Smooth muscle cell (in vitro differentiated cells): Measurements from ENCODE around the gene ZNF672. TPM values are rescaled to one million over a fixed set of nuclear protein-coding genes. Genes with fewer than 3 reads are reported as not detected.

Experiments
- DNase-seq: peaks from one replicate; lab custom pipeline; 2025; ENCODE audit not compliant: unreplicated experiment; lab: John Stamatoyannopoulos, UW
- H2AFZ ChIP-seq: fragments of 200-600 bp; sonication (generic); 2 replicates; pipeline ENCODE4 v1.6.0; 2016; ENCODE audit warnings: antibody characterized with exemption, low read depth, mild to moderate bottlenecking
- H3F3A ChIP-seq: fragments of 200-600 bp; sonication (generic); 2 replicates; pipeline ENCODE4 v1.6.0; 2017; ENCODE audit warnings: antibody characterized with exemption, low read depth
- H3K27ac ChIP-seq: fragments of 200-600 bp; sonication (generic); 2 replicates; pipeline ENCODE4 v1.5.1; 2016; ENCODE audit warnings: low read depth, mild to moderate bottlenecking
- H3K27me3 ChIP-seq: fragments of 200-600 bp; sonication (generic); 2 replicates; pipeline ENCODE4 v1.6.1; 2016; ENCODE audit warnings: low read depth, mild to moderate bottlenecking
- H3K36me3 ChIP-seq: fragments of 200-600 bp; sonication (generic); 2 replicates; pipeline ENCODE4 v1.5.1; 2016; ENCODE audit warnings: low read depth
- H3K4me1 ChIP-seq: fragments of 200-600 bp; sonication (generic); 2 replicates; pipeline ENCODE4 v1.5.1; 2016; ENCODE audit warnings: low read depth
- H3K4me2 ChIP-seq: fragments of 200-600 bp; sonication (generic); 2 replicates; pipeline ENCODE4 v1.6.0; 2016; ENCODE audit warnings: mild to moderate bottlenecking
- H3K4me3 ChIP-seq: fragments of 200-600 bp; sonication (generic); 2 replicates; pipeline ENCODE4 v1.5.1; 2016; ENCODE audit warnings: mild to moderate bottlenecking
- H3K79me2 ChIP-seq: fragments of 200-600 bp; sonication (generic); 2 replicates; pipeline ENCODE4 v1.6.0; 2016; ENCODE audit warnings: low read depth, mild to moderate bottlenecking
- H3K9ac ChIP-seq: fragments of 200-600 bp; sonication (generic); 2 replicates; pipeline ENCODE4 v1.6.0; 2016; ENCODE audit warnings: low read depth
- H3K9me3 ChIP-seq: fragments of 200-600 bp; sonication (generic); replicated peaks from 2 replicates; pipeline ENCODE4 v1.5.1; 2016; ENCODE audit warnings: low read depth
- H4K20me1 ChIP-seq: fragments of 200-600 bp; sonication (generic); 2 replicates; pipeline ENCODE4 v1.6.0; 2016; ENCODE audit warnings: low read depth
- CTCF ChIP-seq: fragments of 200-600 bp; sonication (generic); IDR thresholded peaks from 2 replicates; pipeline ENCODE4 v1.5.1; 2017; ENCODE audit warnings: borderline replicate concordance, mild to moderate bottlenecking, antibody characterized with exemption; ENCODE audit not compliant: insufficient read depth, poor library complexity, severe bottlenecking
- WGBS: methylation state at CpG from one replicate; pipeline ENCODE4 v1.1.7; 2016; ENCODE audit warnings: low lambda C conversion rate; 5-methylcytosine and 5-hydroxymethylcytosine counted together
- polyA plus RNA-seq: library from polyadenylated mRNA; unstranded; fragments of >200 nt; fragmentation: Nextera tagmentation; extraction: Ambion mirVana; gene quantifications from 2 replicates; pipeline ENCODE4 v1.2.1, GENCODE V29; 2016
- total RNA-seq: library from RNA; depleted of rRNA; stranded (reverse); fragments of >200 nt; gene quantifications from 2 replicates; pipeline ENCODE4 v1.2.3, GENCODE V29; 2014

ZNF672 gene
- total and polyA plus RNA-seq, 2 experiments from 2014 or later = 25.8 to 28.7 TPM

DNA sequence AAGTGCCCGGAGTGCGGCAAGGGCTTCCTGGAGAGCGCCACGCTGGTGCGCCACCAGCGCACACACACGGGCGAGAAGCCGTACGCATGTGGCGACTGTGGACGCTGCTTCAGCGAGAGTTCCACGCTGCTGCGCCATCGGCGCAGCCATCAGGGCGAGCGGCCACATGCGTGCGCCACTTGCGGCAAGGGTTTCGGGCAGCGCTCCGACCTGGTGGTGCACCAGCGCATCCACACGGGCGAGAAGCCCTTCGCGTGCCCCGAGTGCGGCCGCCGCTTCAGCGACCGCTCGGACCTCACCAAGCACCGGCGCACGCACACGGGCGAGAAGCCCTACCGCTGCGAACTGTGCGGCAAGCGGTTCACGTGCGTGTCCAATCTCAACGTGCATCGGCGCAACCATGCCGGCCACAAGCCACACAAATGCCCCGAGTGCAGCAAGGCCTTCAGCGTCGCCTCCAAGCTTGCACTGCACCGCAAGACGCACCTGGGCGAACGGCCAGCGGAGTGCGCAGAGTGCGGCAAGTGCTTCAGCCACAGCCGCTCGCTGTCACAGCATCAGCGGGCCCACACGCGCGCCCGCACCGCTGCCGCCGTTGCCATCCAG, 10.0 kb downstream of the ZNF672 start:
- H3K27me3 ChIP-seq = no peaks in the 10 kb centered on the region
- H3K36me3 ChIP-seq = no peaks in the 10 kb centered on the region
- no peak for TF ChIP-seq CTCF
- H3K79me2 ChIP-seq = peaks cover 11% of the 10 kb centered on the region
- H3K9ac ChIP-seq = no peak overlapping the region
- no peak overlapping the region for H2AFZ ChIP-seq
- H4K20me1 ChIP-seq = peaks cover 20% of the 10 kb centered on the region
- no peak overlapping the region for H3K4me3 ChIP-seq
- H3K4me2 ChIP-seq = no peak overlapping the region
- H3K9me3 ChIP-seq = no peaks in the 10 kb centered on the region
- no peaks in the 10 kb centered on the region for H3F3A ChIP-seq
- WGBS = 98% methylated on average over 72 of the region's 72 CpGs
- H3K27ac ChIP-seq = no peak overlapping the region
- H3K4me1 ChIP-seq = no peaks in the 10 kb centered on the region
- DNase-seq = no peak

- H3K4me3 ChIP-seq = no peak overlapping the region
- H3F3A ChIP-seq = no peaks in the 10 kb centered on the region
- no peak for DNase-seq
- no peak overlapping the region for H3K9ac ChIP-seq
- H3K4me1 ChIP-seq = no peaks in the 10 kb centered on the region
- no peak overlapping the region for H2AFZ ChIP-seq
- WGBS = 98% methylated on average over 8 of the region's 8 CpGs
- peaks cover 6% of the 10 kb centered on the region for H3K79me2 ChIP-seq
- no peak overlapping the region for H3K4me2 ChIP-seq
- H3K27ac ChIP-seq = no peak overlapping the region
- peaks cover 16% of the 10 kb centered on the region for H4K20me1 ChIP-seq
- no peak for TF ChIP-seq CTCF
- H3K27me3 ChIP-seq = no peaks in the 10 kb centered on the region
- H3K36me3 ChIP-seq = no peaks in the 10 kb centered on the region
- no peaks in the 10 kb centered on the region for H3K9me3 ChIP-seq
These were observed 10.6 kb downstream of the ZNF672 start for GRCh38 chr1:248848602-248849001.

DNA sequence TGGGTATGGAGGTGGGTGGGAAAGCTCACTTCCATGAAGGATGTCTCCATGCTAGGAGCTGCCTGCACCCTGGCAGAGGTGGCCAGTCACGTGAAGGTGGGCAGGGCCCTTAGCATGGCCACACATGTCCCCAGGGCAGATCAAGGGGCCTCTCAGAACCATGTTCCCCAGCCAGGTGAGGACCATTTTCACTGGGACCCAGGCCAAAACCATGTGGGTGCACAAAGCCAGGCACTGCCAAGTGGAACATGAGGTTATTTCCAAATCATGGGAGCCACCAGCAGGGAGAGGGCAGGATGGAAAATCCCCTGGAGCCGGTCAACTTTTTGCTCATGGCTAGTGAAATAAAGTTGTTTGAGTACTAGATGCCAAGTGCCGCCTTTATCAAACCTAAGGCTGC, 11.1 kb downstream of the ZNF672 start:
- H3K9ac ChIP-seq = no peak overlapping the region
- no peak overlapping the region for H2AFZ ChIP-seq

More for the DNA sequence above, 11.1 kb downstream of the ZNF672 start:
- H3K27ac ChIP-seq = no peak overlapping the region
- H3K36me3 ChIP-seq = no peaks in the 10 kb centered on the region
- peaks cover 11% of the 10 kb centered on the region for H4K20me1 ChIP-seq
- H3F3A ChIP-seq = no peaks in the 10 kb centered on the region
- WGBS = 98% methylated on average over 3 of the region's 3 CpGs
- no peaks in the 10 kb centered on the region for H3K4me1 ChIP-seq
- H3K27me3 ChIP-seq = no peaks in the 10 kb centered on the region
- H3K4me3 ChIP-seq = no peak overlapping the region
- peaks cover under 1% of the 10 kb centered on the region for H3K79me2 ChIP-seq
- TF ChIP-seq CTCF = no peak
- no peak overlapping the region for H3K4me2 ChIP-seq
- H3K9me3 ChIP-seq = no peaks in the 10 kb centered on the region
- no peak for DNase-seq
